Measurements from ENCODE around the gene LY6G6C. TPM values are rescaled to one million over a fixed set of nuclear protein-coding genes. Genes with fewer than 3 reads are reported as not detected.

LY6G6C gene
- total RNA-seq (2021) (0.42 and 0.80 TPM in 2 replicates), Bru-seq, nascent RNA (percentile 35 among the genes with signal in this experiment), BruChase-seq, experiment 1, labeled RNA remaining after a 2-hour chase (percentile 49 among the genes with signal in this experiment), BruChase-seq, experiment 2, labeled RNA remaining after a 6-hour chase (percentile 38 among the genes with signal in this experiment)
- long read RNA-seq, partial matches to known transcripts, result 0 of 1 reads
- long read RNA-seq, other reads (novel, unspliced or antisense), result 1 of 1 reads

- CTCF ChIA-PET, result no interaction called here
- no peak within 1 kb of the TSS for H3K4me3 ChIP-seq (ENCODE audit: low read depth, low read length, poor library complexity, severe bottlenecking)
- no peak for TF ChIP-seq CTCF (conservative IDR thresholded peaks at IDR 0.05; ENCODE audit: low read depth, low read length)
- no peak for TF ChIP-seq EZH2 (IDR thresholded peaks at IDR 0.05; ENCODE audit: borderline replicate concordance, low read depth, low read length, poor library complexity, severe bottlenecking)
- no peaks in the 10 kb centered on the region for H3K9me3 ChIP-seq (ENCODE audit: low read depth, low read length, poor library complexity, severe bottlenecking)
- intact Hi-C loops (cut with micrococcal nuclease; ENCODE audit: unreplicated experiment), result no loop called here
- DNase-seq (ENCODE audit: low spot score), result no peak
- H3K27ac ChIP-seq (ENCODE audit: low read depth, low read length, poor library complexity, severe bottlenecking), result no peak within 1 kb of the TSS
- no TSS peak for BruUV-seq (replicated peaks)
- H3K36me3 ChIP-seq (ENCODE audit: insufficient read depth, low read length, poor library complexity, severe bottlenecking), result no peaks in the 10 kb centered on the region
- H3K4me1 ChIP-seq (ENCODE audit: insufficient read depth, low read length, poor library complexity, severe bottlenecking), result no peaks in the 10 kb centered on the region
- H3K27me3 ChIP-seq (replicated peaks; ENCODE audit: insufficient read depth, low read depth, low read length, poor library complexity), result no peaks in the 10 kb centered on the region
- POLR2A ChIA-PET (ENCODE audit: low non-redundant PET), result no interaction called here
Observed at GRCh38 chr6:31721351-31722020, at the start of gene LY6G6C. LY6G6C (minus strand) TSS chr6:31721746; CDS start chr6:31721679, 67 bp downstream.

- TF ChIP-seq EZH2 (IDR thresholded peaks at IDR 0.05; ENCODE audit: borderline replicate concordance, low read depth, low read length, poor library complexity, severe bottlenecking) (no peak), CTCF (conservative IDR thresholded peaks at IDR 0.05; ENCODE audit: low read depth, low read length) (no peak)
- DNase-seq (ENCODE audit: low spot score), result no peak
- ChIA-PET CTCF (no interaction called here), POLR2A (ENCODE audit: low non-redundant PET) (no interaction called here)
- Histone ChIP-seq H3K4me3 (ENCODE audit: low read depth, low read length, poor library complexity, severe bottlenecking) (no peak overlapping the region), H3K27ac (ENCODE audit: low read depth, low read length, poor library complexity, severe bottlenecking) (no peak overlapping the region), H3K9me3 (ENCODE audit: low read depth, low read length, poor library complexity, severe bottlenecking) (no peaks in the 10 kb centered on the region), H3K4me1 (ENCODE audit: insufficient read depth, low read length, poor library complexity, severe bottlenecking) (no peaks in the 10 kb centered on the region), H3K36me3 (ENCODE audit: insufficient read depth, low read length, poor library complexity, severe bottlenecking) (no peaks in the 10 kb centered on the region), H3K27me3 (replicated peaks; ENCODE audit: insufficient read depth, low read depth, low read length, poor library complexity) (no peaks in the 10 kb centered on the region)
- intact Hi-C loops (cut with micrococcal nuclease; ENCODE audit: unreplicated experiment), result no loop called here
- BruUV-seq (replicated peaks), result no TSS peak
Observed at GRCh38 chr6:31770860-31771259, 49.3 kb upstream of the LY6G6C start.

- POLR2A ChIA-PET (ENCODE audit: low non-redundant PET), result interaction anchor here (0.6 kb wide), 1 partner anchor 127 kb away, joined by 3 read pairs; no protein-coding TSS in a partner anchor
- H3K4me1 ChIP-seq (ENCODE audit: insufficient read depth, low read length, poor library complexity, severe bottlenecking), result no peaks in the 10 kb centered on the region
- H3K36me3 ChIP-seq (ENCODE audit: insufficient read depth, low read length, poor library complexity, severe bottlenecking), result no peaks in the 10 kb centered on the region
- H3K27ac ChIP-seq (ENCODE audit: low read depth, low read length, poor library complexity, severe bottlenecking), result no peak overlapping the region
- H3K27me3 ChIP-seq (replicated peaks; ENCODE audit: insufficient read depth, low read depth, low read length, poor library complexity), result no peaks in the 10 kb centered on the region
- BruUV-seq (replicated peaks), result no TSS peak
- intact Hi-C loops (cut with micrococcal nuclease; ENCODE audit: unreplicated experiment), result no loop called here
- peak; percentile 63 for DNase-seq (ENCODE audit: low spot score)
- CTCF ChIA-PET, result interaction anchor here (0.6 to 1.3 kb wide), 5 partner anchors 11 to 37 kb away, joined by 3 to 12 read pairs (median 4); partner anchors contain the start of genes LSM2 and MSH5
- H3K9me3 ChIP-seq (ENCODE audit: low read depth, low read length, poor library complexity, severe bottlenecking), result no peaks in the 10 kb centered on the region
- TF ChIP-seq CTCF (conservative IDR thresholded peaks at IDR 0.05; ENCODE audit: low read depth, low read length), result peak; percentile 79
- TF ChIP-seq EZH2 (IDR thresholded peaks at IDR 0.05; ENCODE audit: borderline replicate concordance, low read depth, low read length, poor library complexity, severe bottlenecking), result no peak
- H3K4me3 ChIP-seq (ENCODE audit: low read depth, low read length, poor library complexity, severe bottlenecking), result no peak overlapping the region
Observed at GRCh38 chr6:31769684-31770371, 48.3 kb upstream of the LY6G6C start.
